CD8-positive, alpha-beta memory T cell (primary cell): ENCODE results near the gene LRRK1. TPM values are rescaled to one million over a fixed set of nuclear protein-coding genes. Genes with fewer than 3 reads are reported as not detected.
"Not testable (repeated sequence)": the region's sequence is repeated elsewhere in the genome, so short reads cannot be mapped to it uniquely, and the experiment has no call there.

Experiments used
- CTCF ChIA-PET: fragments of 350-600 bp; sonication (Branson Sonifier 250); formaldehyde crosslinking; loops from one replicate; lab custom pipeline; 2021; ENCODE audit warnings: antibody characterized with exemption; lab: Charles Lee
- POLR2A ChIA-PET: fragments of 350-600 bp; sonication (Branson Sonifier 250); formaldehyde crosslinking; loops from one replicate; lab custom pipeline; 2021; ENCODE audit warnings: antibody characterized with exemption; lab: Charles Lee
- DNase-seq, 5 donors: peaks; one replicate each; pipeline versions ENCODE4 v3.0.0 to v3.0.0-alpha.2; 2020 to 2022; ENCODE audit warnings: mixed read lengths in 1 of 5
- H3K27ac ChIP-seq: one replicate; pipeline ENCODE4 v1.7.0; 2013; ENCODE audit warnings: low read depth, mild to moderate bottlenecking, low read length, moderate library complexity
- H3K27me3 ChIP-seq: 2 replicates; pipeline ENCODE4 v1.7.0; 2013; ENCODE audit warnings: low read length, mild to moderate bottlenecking; ENCODE audit not compliant: insufficient read depth, poor library complexity, severe bottlenecking
- H3K36me3 ChIP-seq: 2 replicates; pipeline ENCODE4 v1.7.0; 2013; ENCODE audit warnings: mild to moderate bottlenecking, low read length, moderate library complexity; ENCODE audit not compliant: insufficient read depth
- H3K4me1 ChIP-seq: 2 replicates; pipeline ENCODE4 v1.7.0; 2013; ENCODE audit warnings: mild to moderate bottlenecking, low read length, moderate library complexity; ENCODE audit not compliant: insufficient read depth
- H3K4me3 ChIP-seq: 2 replicates; pipeline ENCODE4 v1.7.0; 2013; ENCODE audit warnings: mild to moderate bottlenecking, low read length
- H3K9me3 ChIP-seq: 2 replicates; pipeline ENCODE4 v1.7.0; 2013; ENCODE audit warnings: mild to moderate bottlenecking, low read length
- H3K27ac Mint-ChIP-seq, 8 donors: one replicate each; pipeline ENCODE4 v1.8.0; 2020 to 2021; ENCODE audit warnings: mixed read lengths in 8 of 8, mild to moderate bottlenecking in 6 of 8, inconsistent platforms in 3 of 8, moderate library complexity in 3 of 8
- H3K27me3 Mint-ChIP-seq, 2 donors: one replicate each; pipeline ENCODE4 v1.8.0; 2020 to 2021; ENCODE audit warnings: mixed read lengths in 2 of 2, mild to moderate bottlenecking in 1 of 2, moderate library complexity in 1 of 2
- H3K36me3 Mint-ChIP-seq, 3 donors: one replicate each; pipeline ENCODE4 v1.8.0; 2020 to 2021; ENCODE audit warnings: mixed read lengths in 3 of 3, inconsistent platforms in 1 of 3, mild to moderate bottlenecking in 1 of 3
- H3K4me1 Mint-ChIP-seq, 3 donors: one replicate each; pipeline ENCODE4 v1.8.0; 2020 to 2021; ENCODE audit warnings: mixed read lengths in 3 of 3, inconsistent platforms in 1 of 3, mild to moderate bottlenecking in 1 of 3
- H3K4me3 Mint-ChIP-seq, 7 donors: one replicate each; pipeline ENCODE4 v1.8.0; 2020 to 2021; ENCODE audit warnings: mixed read lengths in 7 of 7, mild to moderate bottlenecking in 6 of 7, moderate library complexity in 4 of 7, inconsistent platforms in 2 of 7
- H3K9me3 Mint-ChIP-seq, 5 donors: one replicate each; pipeline ENCODE4 v1.8.0; 2020 to 2022; ENCODE audit warnings: mixed read lengths in 5 of 5, mild to moderate bottlenecking in 3 of 5, moderate library complexity in 2 of 5, inconsistent platforms in 1 of 5
- polyA plus RNA-seq: library from polyadenylated mRNA; unstranded; fragments of 300-500 nt; fragmentation: Illumina TruSeq; gene quantifications from one replicate; pipeline ENCODE4 v1.2.3, GENCODE V29; 2021
- total RNA-seq, 2 experiments: library from RNA; stranded (reverse); gene quantifications; one replicate each; pipeline ENCODE4 v1.2.3, GENCODE V29; 2021

Gene LRRK1
- total and polyA plus RNA-seq, 3 experiments from 2014 or later, result 0.31 to 0.79 TPM; not detected in 1

GRCh38 chr15:101093958-101094357 is 174.8 kb downstream of the LRRK1 start:
- POLR2A ChIA-PET, result interaction anchor here (0.7 kb wide), 2 partner anchors 26 to 98 kb away, joined by 3 to 4 read pairs; no protein-coding TSS in a partner anchor
- peaks cover 0 to 4% (median 0%) of the 10 kb centered on the region in 3 donors for H3K4me1 Mint-ChIP-seq
- no peaks in the 10 kb centered on the region for H3K9me3 Mint-ChIP-seq
- Histone ChIP-seq H3K36me3 (no peaks in the 10 kb centered on the region), H3K27ac (no peak overlapping the region), H3K9me3 (no peaks in the 10 kb centered on the region), H3K4me3 (no peak overlapping the region), H3K27me3 (no peaks in the 10 kb centered on the region), H3K4me1 (no peaks in the 10 kb centered on the region)
- H3K27ac Mint-ChIP-seq, result no peak overlapping the region
- CTCF ChIA-PET, result interaction anchor here (2.6 kb wide), 1 partner anchor 164 kb away, joined by 10 read pairs; no protein-coding TSS in a partner anchor
- no peak overlapping the region for H3K4me3 Mint-ChIP-seq
- peaks cover 12 to 15% of the 10 kb centered on the region in 2 donors for H3K27me3 Mint-ChIP-seq
- DNase-seq, result peak in 1 of 5 donors; percentile 5
- no peaks in the 10 kb centered on the region for H3K36me3 Mint-ChIP-seq

- H3K36me3 Mint-ChIP-seq, H3K4me1 ChIP-seq, H3K27ac Mint-ChIP-seq, CTCF ChIA-PET, H3K9me3 ChIP-seq, H3K4me3 Mint-ChIP-seq, H3K27me3 ChIP-seq, POLR2A ChIA-PET, H3K4me3 ChIP-seq, H3K4me1 Mint-ChIP-seq, H3K27ac ChIP-seq, DNase-seq, H3K9me3 Mint-ChIP-seq, H3K36me3 ChIP-seq: not testable (repeated sequence)
- H3K27me3 Mint-ChIP-seq, result peaks cover 12 to 13% of the 10 kb centered on the region in 2 donors
These were observed 176.7 kb downstream of the LRRK1 start for GRCh38 chr15:101095796-101096406.

GRCh38 chr15:101097111-101097510 is 178.0 kb downstream of the LRRK1 start:
- no peaks in the 10 kb centered on the region for H3K9me3 ChIP-seq
- no peaks in the 10 kb centered on the region for H3K27me3 ChIP-seq
- H3K27ac Mint-ChIP-seq, result no peak overlapping the region
- CTCF ChIA-PET, result no interaction called here
- no peak overlapping the region for H3K4me3 ChIP-seq
- no peak for DNase-seq
- H3K9me3 Mint-ChIP-seq, result no peaks in the 10 kb centered on the region
- H3K4me1 Mint-ChIP-seq, result peaks cover 0 to 4% (median 0%) of the 10 kb centered on the region in 3 donors
- no peaks in the 10 kb centered on the region for H3K4me1 ChIP-seq
- peaks cover 12 to 13% of the 10 kb centered on the region in 2 donors for H3K27me3 Mint-ChIP-seq
- POLR2A ChIA-PET, result no interaction called here
- no peaks in the 10 kb centered on the region for H3K36me3 ChIP-seq
- no peaks in the 10 kb centered on the region for H3K36me3 Mint-ChIP-seq
- H3K4me3 Mint-ChIP-seq, result no peak overlapping the region
- no peak overlapping the region for H3K27ac ChIP-seq

GRCh38 chr15:101099183-101099582 is 180.0 kb downstream of the LRRK1 start:
- Mint-ChIP-seq H3K27ac (no peak overlapping the region), H3K9me3 (no peaks in the 10 kb centered on the region), H3K27me3 (peaks cover 5 to 8% of the 10 kb centered on the region in 2 donors), H3K36me3 (no peaks in the 10 kb centered on the region), H3K4me3 (no peak overlapping the region), H3K4me1 (peaks cover 0 to 2% (median under 1%) of the 10 kb centered on the region in 3 donors)
- Histone ChIP-seq H3K4me1 (no peaks in the 10 kb centered on the region), H3K9me3 (no peaks in the 10 kb centered on the region), H3K27ac (no peak overlapping the region), H3K4me3 (no peak overlapping the region), H3K36me3 (no peaks in the 10 kb centered on the region), H3K27me3 (no peaks in the 10 kb centered on the region)
- POLR2A ChIA-PET, result no interaction called here
- no peak for DNase-seq
- CTCF ChIA-PET, result no interaction called here

GRCh38 chr15:101100118-101100517 is 181.0 kb downstream of the LRRK1 start:
- H3K9me3 ChIP-seq, result no peaks in the 10 kb centered on the region
- no peaks in the 10 kb centered on the region for H3K4me1 ChIP-seq
- no peak overlapping the region for H3K4me3 Mint-ChIP-seq
- no peak overlapping the region for H3K4me3 ChIP-seq
- no peaks in the 10 kb centered on the region for H3K36me3 Mint-ChIP-seq
- ChIA-PET CTCF (interaction anchor here (1.4 to 2.8 kb wide), 2 partner anchors 152 to 158 kb away, joined by 3 to 8 read pairs; partner anchors contain the start of gene CHSY1), POLR2A (no interaction called here)
- no peak for DNase-seq
- H3K27me3 ChIP-seq, result no peaks in the 10 kb centered on the region
- no peak overlapping the region for H3K27ac Mint-ChIP-seq
- H3K27me3 Mint-ChIP-seq, result peaks cover 3 to 5% of the 10 kb centered on the region in 2 donors
- H3K4me1 Mint-ChIP-seq, result peaks cover 0 to 2% (median 0%) of the 10 kb centered on the region in 3 donors
- H3K9me3 Mint-ChIP-seq, result no peaks in the 10 kb centered on the region
- no peaks in the 10 kb centered on the region for H3K36me3 ChIP-seq
- no peak overlapping the region for H3K27ac ChIP-seq

- Histone ChIP-seq H3K4me1 (no peaks in the 10 kb centered on the region), H3K27ac (no peak overlapping the region), H3K4me3 (no peak overlapping the region), H3K9me3 (no peaks in the 10 kb centered on the region), H3K36me3 (no peaks in the 10 kb centered on the region), H3K27me3 (no peaks in the 10 kb centered on the region)
- DNase-seq, result no peak
- CTCF ChIA-PET, result interaction anchor here (1.4 to 2.8 kb wide), 2 partner anchors 151 to 158 kb away, joined by 3 to 8 read pairs; partner anchors contain the start of gene CHSY1
- Mint-ChIP-seq H3K36me3 (no peaks in the 10 kb centered on the region), H3K4me3 (no peak overlapping the region), H3K27ac (no peak overlapping the region), H3K9me3 (no peaks in the 10 kb centered on the region), H3K4me1 (peaks cover 0 to 2% (median 0%) of the 10 kb centered on the region in 3 donors), H3K27me3 (peaks cover 3% of the 10 kb centered on the region in 2 donors)
- POLR2A ChIA-PET, result no interaction called here
These were observed 181.7 kb downstream of the LRRK1 start for GRCh38 chr15:101100593-101101442.

- Mint-ChIP-seq H3K27me3 (peaks cover 0 to 3% of the 10 kb centered on the region in 2 donors), H3K36me3 (no peaks in the 10 kb centered on the region), H3K27ac (no peak overlapping the region), H3K9me3 (no peaks in the 10 kb centered on the region), H3K4me3 (no peak overlapping the region), H3K4me1 (peaks cover 0 to 2% (median 0%) of the 10 kb centered on the region in 3 donors)
- H3K4me1 ChIP-seq, result no peaks in the 10 kb centered on the region
- POLR2A ChIA-PET, result no interaction called here
- no peaks in the 10 kb centered on the region for H3K27me3 ChIP-seq
- CTCF ChIA-PET, result interaction anchor here (1.4 to 2.8 kb wide), 2 partner anchors 150 to 157 kb away, joined by 3 to 8 read pairs; partner anchors contain the start of gene CHSY1
- H3K27ac ChIP-seq, result no peak overlapping the region
- DNase-seq, result no peak
- H3K36me3 ChIP-seq, result no peaks in the 10 kb centered on the region
- H3K4me3 ChIP-seq, result no peak overlapping the region
- H3K9me3 ChIP-seq, result no peaks in the 10 kb centered on the region
These were observed 182.5 kb downstream of the LRRK1 start for GRCh38 chr15:101101676-101102075.

- Mint-ChIP-seq H3K4me1 (peaks cover 0 to 2% (median 0%) of the 10 kb centered on the region in 3 donors), H3K27ac (no peak overlapping the region)
These were observed 183.6 kb downstream of the LRRK1 start for GRCh38 chr15:101102746-101103145.

More at GRCh38 chr15:101102746-101103145, 183.6 kb downstream of the LRRK1 start:
- Histone ChIP-seq H3K4me1 (no peaks in the 10 kb centered on the region), H3K27ac (no peak overlapping the region), H3K9me3 (no peaks in the 10 kb centered on the region), H3K36me3 (no peaks in the 10 kb centered on the region), H3K4me3 (no peak overlapping the region), H3K27me3 (no peaks in the 10 kb centered on the region)
- Mint-ChIP-seq H3K9me3 (no peaks in the 10 kb centered on the region), H3K4me3 (no peak overlapping the region), H3K36me3 (no peaks in the 10 kb centered on the region), H3K27me3 (no peaks in the 10 kb centered on the region)
- ChIA-PET CTCF (interaction anchor here (2.8 kb wide), 1 partner anchor 156 kb away, joined by 8 read pairs; no protein-coding TSS in a partner anchor), POLR2A (no interaction called here)
- no peak for DNase-seq
